Adipose tissue (tissue), 3 donors: ENCODE results near the gene NAA20. TPM values are rescaled to one million over a fixed set of nuclear protein-coding genes. Genes with fewer than 3 reads are reported as not detected.
"Not testable (repeated sequence)": the region's sequence is repeated elsewhere in the genome, so short reads cannot be mapped to it uniquely, and the experiment has no call there.

ENCODE experiments used
- H3K27ac ChIP-seq: one replicate; pipeline ENCODE4 v1.5.1; 2013; ENCODE audit warnings: low read depth, low read length
- WGBS, 3 donors: extraction: QIAGEN DNeasy Blood & Tissue Kit; methylation state at CpG; one replicate each; pipeline ENCODE4 v1.1.7; 2013; 5-methylcytosine and 5-hydroxymethylcytosine counted together
- polyA plus RNA-seq, 3 donors: library from polyadenylated mRNA; stranded (reverse); fragments of 200-250 nt; gene quantifications; one replicate each; pipeline ENCODE4 v1.2.3, GENCODE V29; 2013
- donor health status: healthy with polysubstance abuse.
- donor health status: Bipolar disorder and iron deficiency.
- donor health status: healthy.

Gene NAA20
- polyA plus RNA-seq, 3 donors: 43.9 to 74.2 (median 68.8) TPM

GRCh38 chr20:19986419-19986818 is 30.7 kb upstream of the NAA20 start:
- 27 to 40% (median 32%) methylated on average over 6 of the region's 6 CpGs for WGBS, 3 donors
- no peak overlapping the region for H3K27ac ChIP-seq

GRCh38 chr20:19987046-19987445 is 30.1 kb upstream of the NAA20 start:
- no peak overlapping the region for H3K27ac ChIP-seq
- 69 to 83% (median 81%) methylated on average over 4 of the region's 4 CpGs for WGBS, 3 donors

GRCh38 chr20:19990850-19991249 is 26.3 kb upstream of the NAA20 start:
- no peak overlapping the region for H3K27ac ChIP-seq

GRCh38 chr20:19991308-19991707 is 25.9 kb upstream of the NAA20 start:
- 11 to 44% (median 42%) methylated on average over 1 of the region's 1 CpG for WGBS, 3 donors
- H3K27ac ChIP-seq: no peak overlapping the region

More at GRCh38 chr20:19990850-19991249, 26.3 kb upstream of the NAA20 start:
- 78 to 87% (median 82%) methylated on average over 5 of the region's 5 CpGs for WGBS, 3 donors

GRCh38 chr20:19991854-19992253 is 25.3 kb upstream of the NAA20 start:
- 55 to 82% (median 77%) methylated on average over 2 of the region's 2 CpGs for WGBS, 3 donors
- no peak overlapping the region for H3K27ac ChIP-seq

- H3K27ac ChIP-seq: peak overlapping the region; percentile 38
- WGBS, 3 donors: 38 to 57% (median 56%) methylated on average over 14 of the region's 14 CpGs
Observed at GRCh38 chr20:19992996-19993908, 23.9 kb upstream of the NAA20 start.

GRCh38 chr20:19993958-19994669 is 23.0 kb upstream of the NAA20 start:
- WGBS, 3 donors: 57 to 67% (median 62%) methylated on average over 12 of the region's 12 CpGs
- H3K27ac ChIP-seq: no peak overlapping the region

- WGBS, 3 donors: 28 to 40% (median 37%) methylated on average over 5 of the region's 5 CpGs
- H3K27ac ChIP-seq: no peak overlapping the region
Observed at GRCh38 chr20:19995220-19995863, 21.8 kb upstream of the NAA20 start.

GRCh38 chr20:19996222-19996621 is 20.9 kb upstream of the NAA20 start:
- H3K27ac ChIP-seq: no peak overlapping the region
- 76 to 81% (median 80%) methylated on average over 8 of the region's 8 CpGs for WGBS, 3 donors

GRCh38 chr20:19996917-19997316 is 20.2 kb upstream of the NAA20 start:
- 20 to 38% (median 24%) methylated on average over 9 of the region's 9 CpGs for WGBS, 3 donors
- peak overlapping the region; percentile 3 for H3K27ac ChIP-seq

- 43 to 83% (median 80%) methylated on average over 7 of the region's 7 CpGs for WGBS, 3 donors
- no peak overlapping the region for H3K27ac ChIP-seq
Observed at GRCh38 chr20:19998990-19999705, 18.0 kb upstream of the NAA20 start.

- 66 to 85% (median 77%) methylated on average over 14 of the region's 14 CpGs for WGBS, 3 donors
- no peak overlapping the region for H3K27ac ChIP-seq
Observed at GRCh38 chr20:20000211-20000968, 16.8 kb upstream of the NAA20 start.

- no peak overlapping the region for H3K27ac ChIP-seq
- WGBS, 3 donors: 27 to 53% (median 36%) methylated on average over 9 of the region's 9 CpGs
Observed at GRCh38 chr20:20002101-20002998, 14.8 kb upstream of the NAA20 start.

GRCh38 chr20:20003031-20003954 is 13.9 kb upstream of the NAA20 start:
- WGBS, 3 donors: 6 to 47% (median 13%) methylated on average over 23 of the region's 23 CpGs
- no peak overlapping the region for H3K27ac ChIP-seq

GRCh38 chr20:20003955-20004322 is 13.2 kb upstream of the NAA20 start:
- 36 to 50% (median 50%) methylated on average over 6 of the region's 6 CpGs for WGBS, 3 donors
- H3K27ac ChIP-seq: not testable (repeated sequence)

GRCh38 chr20:20005342-20005741 is 11.8 kb upstream of the NAA20 start:
- WGBS, 3 donors: 46 to 80% (median 80%) methylated on average over 7 of the region's 7 CpGs
- no peak overlapping the region for H3K27ac ChIP-seq
